H9 (cell line): Measurements from ENCODE around the gene AKR1E2. TPM values are rescaled to one million over a fixed set of nuclear protein-coding genes. Genes with fewer than 3 reads are reported as not detected.

Experiments
- DNase-seq: peaks from one replicate; pipeline ENCODE4 v3.0.0-alpha.2; 2017
- H2AFZ ChIP-seq: one replicate; pipeline ENCODE4 v1.6.1; 2013; ENCODE audit warnings: mild to moderate bottlenecking, low read length, control low read depth, moderate library complexity
- H2AK5ac ChIP-seq: 2 replicates; pipeline ENCODE4 v1.6.1; 2013; ENCODE audit warnings: low read length, control low read depth, mixed read lengths; ENCODE audit not compliant: insufficient read length
- H2BK120ac ChIP-seq: one replicate; pipeline ENCODE4 v1.6.1; 2013; ENCODE audit warnings: low read depth, mild to moderate bottlenecking, low read length, control low read depth, inconsistent platforms; ENCODE audit not compliant: poor library complexity, severe bottlenecking
- H2BK12ac ChIP-seq: 2 replicates; pipeline ENCODE4 v1.6.1; 2013; ENCODE audit warnings: low read length, control low read depth, mixed read lengths, low read depth; ENCODE audit not compliant: insufficient read length
- H2BK15ac ChIP-seq: 2 replicates; pipeline ENCODE4 v1.6.1; 2013; ENCODE audit warnings: low read depth, low read length, control low read depth
- H2BK20ac ChIP-seq: one replicate; pipeline ENCODE4 v1.6.1; 2013; ENCODE audit warnings: low read depth, mild to moderate bottlenecking, low read length, control low read depth, inconsistent platforms; ENCODE audit not compliant: poor library complexity, severe bottlenecking
- H2BK5ac ChIP-seq: 2 replicates; pipeline ENCODE4 v1.6.1; 2013; ENCODE audit warnings: low read length, control low read depth, mixed read lengths; ENCODE audit not compliant: insufficient read length
- H3K14ac ChIP-seq: 2 replicates; pipeline ENCODE4 v1.6.1; 2013; ENCODE audit warnings: low read length, control low read depth; ENCODE audit not compliant: insufficient read depth
- H3K18ac ChIP-seq: 2 replicates; pipeline ENCODE4 v1.6.1; 2013; ENCODE audit warnings: low read depth, mild to moderate bottlenecking, mixed read lengths, low read length, control low read depth; ENCODE audit not compliant: insufficient read length
- H3K23ac ChIP-seq: 2 replicates; pipeline ENCODE4 v1.6.1; 2013; ENCODE audit warnings: low read length, control low read depth, mixed read lengths, low read depth; ENCODE audit not compliant: insufficient read length
- H3K23me2 ChIP-seq: 2 replicates; pipeline ENCODE4 v1.6.1; 2013; ENCODE audit warnings: low read depth, mild to moderate bottlenecking, mixed read lengths, low read length, control low read depth; ENCODE audit not compliant: insufficient read length, poor library complexity, severe bottlenecking
- H3K27ac ChIP-seq: 2 replicates; pipeline ENCODE4 v1.5.1; 2013; ENCODE audit warnings: low read length, control low read depth, mixed read lengths, low read depth; ENCODE audit not compliant: insufficient read length
- H3K27me3 ChIP-seq: 2 replicates; pipeline ENCODE4 v1.6.1; 2013; ENCODE audit warnings: low read length, control low read depth, inconsistent platforms; ENCODE audit not compliant: insufficient read depth
- H3K4ac ChIP-seq: 2 replicates; pipeline ENCODE4 v1.6.1; 2013; ENCODE audit warnings: low read depth, mild to moderate bottlenecking, control low read depth, inconsistent platforms, low read length, moderate library complexity
- H3K4me1 ChIP-seq: 2 replicates; pipeline ENCODE4 v1.6.1; 2013; ENCODE audit warnings: low read length, control low read depth, inconsistent platforms; ENCODE audit not compliant: insufficient read depth
- H3K4me2 ChIP-seq: 2 replicates; pipeline ENCODE4 v1.6.1; 2013; ENCODE audit warnings: low read length, control low read depth, mixed read lengths; ENCODE audit not compliant: insufficient read length, insufficient read depth
- H3K56ac ChIP-seq: 2 replicates; pipeline ENCODE4 v1.6.1; 2013; ENCODE audit warnings: low read depth, mild to moderate bottlenecking, mixed read lengths, low read length, control low read depth; ENCODE audit not compliant: insufficient read length
- H3K79me1 ChIP-seq: 2 replicates; pipeline ENCODE4 v1.6.1; 2013; ENCODE audit warnings: low read depth, mild to moderate bottlenecking, moderate library complexity, low read length, control low read depth, inconsistent platforms; ENCODE audit not compliant: insufficient read depth, poor library complexity, severe bottlenecking
- H3K79me2 ChIP-seq: 2 replicates; pipeline ENCODE4 v1.6.1; 2013; ENCODE audit warnings: low read length, control low read depth, inconsistent platforms; ENCODE audit not compliant: insufficient read depth
- H3K9ac ChIP-seq: 2 replicates; pipeline ENCODE4 v1.6.1; 2013; ENCODE audit warnings: low read length, control low read depth, mixed read lengths; ENCODE audit not compliant: insufficient read length; ENCODE audit errors: extremely low read depth
- H3K9me3 ChIP-seq: one replicate; pipeline ENCODE4 v1.6.1; 2013; ENCODE audit warnings: low read depth, low read length, inconsistent platforms; ENCODE audit not compliant: control insufficient read depth
- H3T11ph ChIP-seq: one replicate; pipeline ENCODE4 v1.6.1; 2013; ENCODE audit warnings: mild to moderate bottlenecking, low read length, control low read depth, inconsistent platforms
- H4K20me1 ChIP-seq: one replicate; pipeline ENCODE4 v1.6.1; 2013; ENCODE audit not compliant: control insufficient read depth, insufficient read length, insufficient read depth
- H4K5ac ChIP-seq: 2 replicates; pipeline ENCODE4 v1.6.1; 2013; ENCODE audit warnings: low read depth, mild to moderate bottlenecking, mixed read lengths, low read length, control low read depth; ENCODE audit not compliant: insufficient read length
- H4K8ac ChIP-seq: replicated peaks from 2 replicates; pipeline ENCODE4 v1.6.1; 2013; ENCODE audit warnings: low read length, control low read depth, mixed read lengths, low read depth; ENCODE audit not compliant: insufficient read length
- H4K91ac ChIP-seq: 2 replicates; pipeline ENCODE4 v1.6.1; 2013; ENCODE audit warnings: low read depth, mild to moderate bottlenecking, moderate library complexity, mixed read lengths, low read length, control low read depth; ENCODE audit not compliant: insufficient read length
- H3K27ac Mint-ChIP-seq, 3 experiments: 2 replicates in 2 of 3; 3 replicates in 1 of 3; pipeline ENCODE4 v1.8.0; 2020 to 2021; ENCODE audit warnings: mixed read lengths in 3 of 3, mild to moderate bottlenecking in 1 of 3, moderate library complexity in 1 of 3
- H3K27me3 Mint-ChIP-seq: 2 replicates; pipeline ENCODE4 v1.8.0; 2021; ENCODE audit warnings: low read depth, mild to moderate bottlenecking, moderate library complexity, mixed read lengths
- H3K36me3 Mint-ChIP-seq, 3 experiments: 2 replicates in 2 of 3; 3 replicates in 1 of 3; pipeline ENCODE4 v1.8.0; 2020 to 2021; ENCODE audit warnings: low read depth in 3 of 3, mixed read lengths in 3 of 3; ENCODE audit not compliant: insufficient read depth in 1 of 3
- H3K4me1 Mint-ChIP-seq, 2 experiments: 2 replicates each; pipeline ENCODE4 v1.8.0; 2020; ENCODE audit warnings: mixed read lengths in 2 of 2
- H3K4me3 Mint-ChIP-seq, 2 experiments: 2 replicates in 1 of 2; 3 replicates in 1 of 2; pipeline ENCODE4 v1.8.0; 2020 to 2021; ENCODE audit warnings: mild to moderate bottlenecking in 2 of 2, mixed read lengths in 2 of 2, moderate library complexity in 1 of 2
- H3K9me3 Mint-ChIP-seq, 2 experiments: 2 replicates in 1 of 2; 3 replicates in 1 of 2; pipeline ENCODE4 v1.8.0; 2020; ENCODE audit warnings: mild to moderate bottlenecking in 2 of 2, mixed read lengths in 2 of 2, moderate library complexity in 1 of 2
- WGBS: extraction: QIAGEN DNeasy Blood & Tissue Kit; methylation state at CpG from one replicate; pipeline ENCODE4 v1.1.7; 2013; ENCODE audit warnings: missing lambda C conversion rate, low lambda C conversion rate, mixed read lengths; ENCODE audit not compliant: insufficient read length; ENCODE audit errors: extremely low coverage; 5-methylcytosine and 5-hydroxymethylcytosine counted together
- total RNA-seq: library from RNA; stranded (reverse); gene quantifications from 2 replicates; pipeline ENCODE4 v1.2.1, GENCODE V29; 2021
- TF ChIP-seq, protein P1 (sequence below): fragments of 200-600 bp; sonication (generic); conservative IDR thresholded peaks from 3 replicates; pipeline ENCODE4 v1.8.0; 2021; ENCODE audit warnings: antibody characterized with exemption, mild to moderate bottlenecking

AKR1E2 gene
- total RNA-seq, 1 experiment from 2014 or later: 2.2 TPM

DNA sequence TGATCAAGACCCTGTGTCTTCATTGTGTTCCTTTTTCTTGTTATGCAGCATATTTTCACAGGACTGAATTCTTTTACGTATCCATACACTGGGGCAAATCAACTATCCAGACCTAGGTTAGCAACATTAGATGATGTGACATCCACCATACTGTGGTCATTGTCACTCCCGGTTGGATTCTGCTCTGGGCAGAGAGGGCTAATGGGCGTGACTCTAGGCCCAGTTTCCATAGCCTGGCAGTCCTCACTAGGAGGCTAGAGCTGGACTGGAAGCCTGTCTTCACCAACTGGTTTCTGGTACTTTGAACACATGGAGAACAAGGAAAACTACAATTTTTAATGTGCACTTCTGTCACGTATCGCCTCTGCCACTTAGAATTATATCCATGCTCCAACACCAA lies 25.2 kb downstream of the AKR1E2 start:
- no peak overlapping the region for H2BK12ac ChIP-seq
- no peak overlapping the region for H3K18ac ChIP-seq
- H3K23me2 ChIP-seq: no peaks in the 10 kb centered on the region
- H2BK20ac ChIP-seq: no peak overlapping the region
- Mint-ChIP-seq H3K27me3 (no peaks in the 10 kb centered on the region), H3K4me1 (peaks cover 8% of the 10 kb centered on the region in 2 experiments), H3K4me3 (no peak overlapping the region), H3K9me3 (peaks cover 2 to 47% of the 10 kb centered on the region in 2 experiments; a peak in 3 of 5 replicates), H3K27ac (no peak overlapping the region), H3K36me3 (peaks cover 0 to 4% (median 0%) of the 10 kb centered on the region in 3 experiments; a peak in 3 of 7 replicates)
- H3K9ac ChIP-seq: no peak overlapping the region
- H3K79me2 ChIP-seq: no peaks in the 10 kb centered on the region
- no peak overlapping the region for H2BK15ac ChIP-seq
- H3K79me1 ChIP-seq: no peaks in the 10 kb centered on the region
- no peak overlapping the region for H2BK120ac ChIP-seq
- no peak overlapping the region for H3K27ac ChIP-seq
- H4K5ac ChIP-seq: no peak overlapping the region
- H4K91ac ChIP-seq: no peak overlapping the region
- no peak for DNase-seq
- TF ChIP-seq, protein P1, sequence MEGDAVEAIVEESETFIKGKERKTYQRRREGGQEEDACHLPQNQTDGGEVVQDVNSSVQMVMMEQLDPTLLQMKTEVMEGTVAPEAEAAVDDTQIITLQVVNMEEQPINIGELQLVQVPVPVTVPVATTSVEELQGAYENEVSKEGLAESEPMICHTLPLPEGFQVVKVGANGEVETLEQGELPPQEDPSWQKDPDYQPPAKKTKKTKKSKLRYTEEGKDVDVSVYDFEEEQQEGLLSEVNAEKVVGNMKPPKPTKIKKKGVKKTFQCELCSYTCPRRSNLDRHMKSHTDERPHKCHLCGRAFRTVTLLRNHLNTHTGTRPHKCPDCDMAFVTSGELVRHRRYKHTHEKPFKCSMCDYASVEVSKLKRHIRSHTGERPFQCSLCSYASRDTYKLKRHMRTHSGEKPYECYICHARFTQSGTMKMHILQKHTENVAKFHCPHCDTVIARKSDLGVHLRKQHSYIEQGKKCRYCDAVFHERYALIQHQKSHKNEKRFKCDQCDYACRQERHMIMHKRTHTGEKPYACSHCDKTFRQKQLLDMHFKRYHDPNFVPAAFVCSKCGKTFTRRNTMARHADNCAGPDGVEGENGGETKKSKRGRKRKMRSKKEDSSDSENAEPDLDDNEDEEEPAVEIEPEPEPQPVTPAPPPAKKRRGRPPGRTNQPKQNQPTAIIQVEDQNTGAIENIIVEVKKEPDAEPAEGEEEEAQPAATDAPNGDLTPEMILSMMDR: no peak
- no peak overlapping the region for H3T11ph ChIP-seq
- no peak overlapping the region for H4K8ac ChIP-seq
- no peak overlapping the region for H3K23ac ChIP-seq
- no peaks in the 10 kb centered on the region for H3K9me3 ChIP-seq
- no peak overlapping the region for H2AFZ ChIP-seq
- no CpG with 5 or more reads among the region's 5 CpGs for WGBS
- no peak overlapping the region for H3K4ac ChIP-seq
- no peaks in the 10 kb centered on the region for H4K20me1 ChIP-seq
- H3K14ac ChIP-seq: no peak overlapping the region
- no peak overlapping the region for H3K56ac ChIP-seq
- no peaks in the 10 kb centered on the region for H3K4me1 ChIP-seq
- H2AK5ac ChIP-seq: no peak overlapping the region
- H2BK5ac ChIP-seq: no peak overlapping the region
- no peaks in the 10 kb centered on the region for H3K27me3 ChIP-seq
- no peak overlapping the region for H3K4me2 ChIP-seq
